Neural cell (in vitro differentiated cells): Measurements from ENCODE around the gene OR6C70. TPM values are rescaled to one million over a fixed set of nuclear protein-coding genes. Genes with fewer than 3 reads are reported as not detected.

Source experiments
- H2AFZ ChIP-seq: fragments of 200-600, 300-800 bp; sonication (generic), shearing (Covaris generic); 2 replicates; pipeline ENCODE4 v1.6.0; 2014; ENCODE audit warnings: low read depth, mild to moderate bottlenecking, antibody characterized with exemption, low read length, moderate library complexity
- H3F3A ChIP-seq: fragments of 200-600 bp; shearing (Covaris generic); 2 replicates; pipeline ENCODE4 v1.6.1; 2016; ENCODE audit warnings: mild to moderate bottlenecking, moderate library complexity, mixed read lengths, antibody characterized with exemption, low read length; ENCODE audit not compliant: insufficient read depth, poor library complexity, severe bottlenecking
- H3K27ac ChIP-seq: fragments of 200-600, 300-800 bp; sonication (generic), shearing (Covaris generic); 2 replicates; pipeline ENCODE4 v1.5.1; 2014; ENCODE audit warnings: mild to moderate bottlenecking, low read length, moderate library complexity
- H3K27me3 ChIP-seq: fragments of 300-800, 200-600 bp; sonication (generic), shearing (Covaris generic); 2 replicates; pipeline ENCODE4 v1.6.0; 2014; ENCODE audit warnings: mild to moderate bottlenecking, low read depth, low read length, moderate library complexity; ENCODE audit not compliant: insufficient read depth
- H3K36me3 ChIP-seq: fragments of 300-800, 200-600 bp; sonication (generic), shearing (Covaris generic); 2 replicates; pipeline ENCODE4 v1.5.1; 2014; ENCODE audit warnings: mild to moderate bottlenecking, antibody characterized with exemption, low read length, moderate library complexity; ENCODE audit not compliant: insufficient read depth
- H3K4me2 ChIP-seq: fragments of 300-800, 200-600 bp; sonication (generic), shearing (Covaris generic); 2 replicates; pipeline ENCODE4 v1.6.0; 2014; ENCODE audit warnings: mild to moderate bottlenecking, low read length
- H3K4me3 ChIP-seq: fragments of 300-800, 200-600 bp; sonication (generic), shearing (Covaris generic); 2 replicates; pipeline ENCODE4 v1.5.1; 2014; ENCODE audit warnings: mild to moderate bottlenecking, low read length, moderate library complexity
- H3K79me2 ChIP-seq: fragments of 200-600 bp; shearing (Covaris generic); replicated peaks from 2 replicates; pipeline ENCODE4 v1.6.0; 2014; ENCODE audit warnings: mild to moderate bottlenecking, low read length, moderate library complexity; ENCODE audit not compliant: insufficient read depth
- H3K9ac ChIP-seq: fragments of 300-800, 200-600 bp; sonication (generic), shearing (Covaris generic); 2 replicates; pipeline ENCODE4 v1.6.1; 2016; ENCODE audit warnings: mild to moderate bottlenecking, low read length, mixed read lengths
- H3K9me2 ChIP-seq: fragments of 200-600 bp; shearing (Covaris generic); 2 replicates; pipeline ENCODE4 v1.6.1; 2016; ENCODE audit warnings: mild to moderate bottlenecking, low read length, mixed read lengths; ENCODE audit not compliant: insufficient read depth
- H3K9me3 ChIP-seq: fragments of 200-600, 300-800 bp; sonication (generic), shearing (Covaris generic); 2 replicates; pipeline ENCODE4 v1.6.1; 2016; ENCODE audit warnings: mild to moderate bottlenecking, mixed run types, low read length, moderate library complexity, mixed read lengths
- H4K20me1 ChIP-seq: fragments of 200-600 bp; shearing (Covaris generic); 2 replicates; pipeline ENCODE4 v1.6.1; 2016; ENCODE audit warnings: mild to moderate bottlenecking, mixed run types; ENCODE audit not compliant: insufficient read depth
- EP300 ChIP-seq: fragments of 450-650 bp; conservative IDR thresholded peaks from 2 replicates; pipeline ENCODE4 v1.6.1; 2014; ENCODE audit warnings: antibody characterized with exemption, mild to moderate bottlenecking, moderate library complexity; ENCODE audit not compliant: poor library complexity, severe bottlenecking
- EZH2 ChIP-seq: fragments of 200-600, 300-800 bp; shearing (Covaris generic), sonication (generic); IDR thresholded peaks from 2 replicates; pipeline ENCODE4 v1.6.1; 2014; ENCODE audit warnings: antibody characterized with exemption, low read length, borderline replicate concordance, mild to moderate bottlenecking; ENCODE audit not compliant: insufficient read depth, poor library complexity, severe bottlenecking
- MXI1 ChIP-seq: fragments of 450-650 bp; conservative IDR thresholded peaks from 2 replicates; pipeline ENCODE4 v1.6.1; 2014; ENCODE audit warnings: antibody characterized with exemption, mild to moderate bottlenecking; ENCODE audit not compliant: poor library complexity, severe bottlenecking
- POLR2AphosphoS5 ChIP-seq: IDR thresholded peaks from 2 replicates; pipeline ENCODE4 v1.6.1; 2012
- RAD21 ChIP-seq: fragments of 450-650 bp; conservative IDR thresholded peaks from 2 replicates; pipeline ENCODE4 v1.6.1; 2014; ENCODE audit warnings: antibody characterized with exemption, mild to moderate bottlenecking, moderate library complexity
- SMC3 ChIP-seq: fragments of 450-650 bp; conservative IDR thresholded peaks from 2 replicates; pipeline ENCODE4 v1.6.1; 2014; ENCODE audit warnings: antibody characterized with exemption, mild to moderate bottlenecking, moderate library complexity; ENCODE audit not compliant: poor library complexity
- TAF1 ChIP-seq: IDR thresholded peaks from 2 replicates; pipeline ENCODE4 v1.6.1; 2012; ENCODE audit warnings: low read depth
- polyA minus RNA-seq: library from RNA; depleted of rRNA, polyadenylated mRNA; stranded (reverse); fragments of >200 nt; gene quantifications from 2 replicates; pipeline ENCODE4 v1.2.3, GENCODE V29; 2014
- polyA plus RNA-seq: library from polyadenylated mRNA; depleted of rRNA; stranded (reverse); fragments of >200 nt; gene quantifications from 2 replicates; pipeline ENCODE4 v1.2.3, GENCODE V29; 2014
- TF ChIP-seq, protein P1 (sequence below): IDR thresholded peaks from 2 replicates; pipeline ENCODE4 v1.6.1; 2012; ENCODE audit warnings: borderline replicate concordance
- TF ChIP-seq, protein P2 (sequence below): fragments of 450-650 bp; IDR thresholded peaks from 2 replicates; pipeline ENCODE4 v1.5.1; 2014; ENCODE audit warnings: antibody characterized with exemption, mild to moderate bottlenecking, moderate library complexity; ENCODE audit not compliant: poor library complexity, severe bottlenecking

The OR6C70 gene
- not detected in 2 replicates for polyA plus RNA-seq
- polyA minus RNA-seq: not detected in 2 replicates

DNA sequence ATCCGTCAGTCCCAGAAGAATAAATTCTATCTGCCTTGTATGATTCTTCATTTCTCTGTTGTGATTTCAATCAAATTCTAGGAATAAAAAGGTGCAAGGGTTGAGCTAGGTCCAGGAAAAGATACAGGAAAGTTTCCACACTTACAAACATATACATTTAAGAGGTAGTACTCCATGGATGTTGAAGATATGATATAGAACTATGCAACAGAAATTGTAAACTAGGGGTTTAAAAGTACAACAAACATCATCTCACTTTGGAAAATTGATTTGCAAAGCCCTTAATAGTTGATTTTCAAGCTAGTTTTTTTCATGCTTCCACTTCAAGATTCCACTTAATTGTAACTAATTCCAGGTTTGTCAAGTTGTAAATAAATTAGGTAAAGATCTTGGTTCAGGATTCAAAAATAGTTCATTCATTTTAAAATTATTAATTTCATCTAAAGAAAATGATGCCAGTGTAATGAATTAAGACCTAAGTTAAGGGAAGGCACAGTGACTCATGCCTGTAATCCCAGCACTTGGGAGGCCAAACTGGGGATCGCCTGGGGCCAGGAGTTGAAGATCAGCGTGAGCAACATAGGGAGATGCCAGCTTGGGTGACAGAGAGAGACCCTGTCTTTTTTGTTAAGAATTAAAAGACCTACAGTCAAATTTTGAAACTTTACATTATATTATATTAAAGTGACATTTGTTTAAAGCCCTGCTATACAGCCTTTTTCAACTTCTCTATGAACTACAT lies at the start of gene OR6C70:
Gene OR6C70, minus strand, starts transcription at position 51 of the 742 bp plus-strand sequence. Its CDS starts 0 bp downstream, at position 51.
- H3K79me2 ChIP-seq: no peaks in the 10 kb centered on the region
- no peaks in the 10 kb centered on the region for H3F3A ChIP-seq
- no peaks in the 10 kb centered on the region for H3K9me3 ChIP-seq
- H3K4me3 ChIP-seq: no peak within 1 kb of the TSS
- no peak within 1 kb of the TSS for H2AFZ ChIP-seq
- no peaks in the 10 kb centered on the region for H3K9me2 ChIP-seq
- H3K9ac ChIP-seq: no peak within 1 kb of the TSS
- H3K27me3 ChIP-seq: no peaks in the 10 kb centered on the region
- H3K27ac ChIP-seq: no peak within 1 kb of the TSS
- no peak within 1 kb of the TSS for H3K4me2 ChIP-seq
- no peaks in the 10 kb centered on the region for H3K36me3 ChIP-seq
- TF ChIP-seq, protein P1, sequence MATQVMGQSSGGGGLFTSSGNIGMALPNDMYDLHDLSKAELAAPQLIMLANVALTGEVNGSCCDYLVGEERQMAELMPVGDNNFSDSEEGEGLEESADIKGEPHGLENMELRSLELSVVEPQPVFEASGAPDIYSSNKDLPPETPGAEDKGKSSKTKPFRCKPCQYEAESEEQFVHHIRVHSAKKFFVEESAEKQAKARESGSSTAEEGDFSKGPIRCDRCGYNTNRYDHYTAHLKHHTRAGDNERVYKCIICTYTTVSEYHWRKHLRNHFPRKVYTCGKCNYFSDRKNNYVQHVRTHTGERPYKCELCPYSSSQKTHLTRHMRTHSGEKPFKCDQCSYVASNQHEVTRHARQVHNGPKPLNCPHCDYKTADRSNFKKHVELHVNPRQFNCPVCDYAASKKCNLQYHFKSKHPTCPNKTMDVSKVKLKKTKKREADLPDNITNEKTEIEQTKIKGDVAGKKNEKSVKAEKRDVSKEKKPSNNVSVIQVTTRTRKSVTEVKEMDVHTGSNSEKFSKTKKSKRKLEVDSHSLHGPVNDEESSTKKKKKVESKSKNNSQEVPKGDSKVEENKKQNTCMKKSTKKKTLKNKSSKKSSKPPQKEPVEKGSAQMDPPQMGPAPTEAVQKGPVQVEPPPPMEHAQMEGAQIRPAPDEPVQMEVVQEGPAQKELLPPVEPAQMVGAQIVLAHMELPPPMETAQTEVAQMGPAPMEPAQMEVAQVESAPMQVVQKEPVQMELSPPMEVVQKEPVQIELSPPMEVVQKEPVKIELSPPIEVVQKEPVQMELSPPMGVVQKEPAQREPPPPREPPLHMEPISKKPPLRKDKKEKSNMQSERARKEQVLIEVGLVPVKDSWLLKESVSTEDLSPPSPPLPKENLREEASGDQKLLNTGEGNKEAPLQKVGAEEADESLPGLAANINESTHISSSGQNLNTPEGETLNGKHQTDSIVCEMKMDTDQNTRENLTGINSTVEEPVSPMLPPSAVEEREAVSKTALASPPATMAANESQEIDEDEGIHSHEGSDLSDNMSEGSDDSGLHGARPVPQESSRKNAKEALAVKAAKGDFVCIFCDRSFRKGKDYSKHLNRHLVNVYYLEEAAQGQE: no peak
- TF ChIP-seq, protein P2, sequence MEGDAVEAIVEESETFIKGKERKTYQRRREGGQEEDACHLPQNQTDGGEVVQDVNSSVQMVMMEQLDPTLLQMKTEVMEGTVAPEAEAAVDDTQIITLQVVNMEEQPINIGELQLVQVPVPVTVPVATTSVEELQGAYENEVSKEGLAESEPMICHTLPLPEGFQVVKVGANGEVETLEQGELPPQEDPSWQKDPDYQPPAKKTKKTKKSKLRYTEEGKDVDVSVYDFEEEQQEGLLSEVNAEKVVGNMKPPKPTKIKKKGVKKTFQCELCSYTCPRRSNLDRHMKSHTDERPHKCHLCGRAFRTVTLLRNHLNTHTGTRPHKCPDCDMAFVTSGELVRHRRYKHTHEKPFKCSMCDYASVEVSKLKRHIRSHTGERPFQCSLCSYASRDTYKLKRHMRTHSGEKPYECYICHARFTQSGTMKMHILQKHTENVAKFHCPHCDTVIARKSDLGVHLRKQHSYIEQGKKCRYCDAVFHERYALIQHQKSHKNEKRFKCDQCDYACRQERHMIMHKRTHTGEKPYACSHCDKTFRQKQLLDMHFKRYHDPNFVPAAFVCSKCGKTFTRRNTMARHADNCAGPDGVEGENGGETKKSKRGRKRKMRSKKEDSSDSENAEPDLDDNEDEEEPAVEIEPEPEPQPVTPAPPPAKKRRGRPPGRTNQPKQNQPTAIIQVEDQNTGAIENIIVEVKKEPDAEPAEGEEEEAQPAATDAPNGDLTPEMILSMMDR: no peak
- no peak for TF ChIP-seq SMC3
- TF ChIP-seq POLR2AphosphoS5: no peak
- no peak for TF ChIP-seq EP300
- TF ChIP-seq RAD21: no peak
- no peak for TF ChIP-seq EZH2
- no peak for TF ChIP-seq TAF1
- TF ChIP-seq MXI1: no peak
- H4K20me1 ChIP-seq: no peaks in the 10 kb centered on the region

DNA sequence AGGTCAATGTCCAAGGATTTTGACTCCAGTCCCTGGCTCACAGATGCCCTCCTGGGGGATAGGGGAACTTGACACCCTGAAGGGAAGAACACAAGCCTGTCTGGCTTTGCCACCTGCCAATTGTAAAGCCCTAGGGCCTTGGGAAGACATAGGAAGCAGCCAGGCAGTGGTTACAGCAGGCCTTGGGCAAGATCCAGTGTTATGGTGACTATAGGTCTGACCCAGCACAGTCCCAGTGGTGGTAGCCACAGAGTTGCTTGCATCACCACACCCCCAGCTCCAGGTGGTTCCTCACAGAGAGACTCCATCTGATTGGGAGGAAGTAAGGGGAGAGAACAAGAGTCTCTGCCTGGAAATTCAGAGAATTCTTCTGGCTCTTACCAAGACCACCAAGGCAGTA lies 46.5 kb upstream of the OR6C70 start:
- Histone ChIP-seq H3K79me2 (no peaks in the 10 kb centered on the region), H2AFZ (no peak overlapping the region), H3K9me3 (no peaks in the 10 kb centered on the region), H3K27ac (no peak overlapping the region), H3K4me2 (no peak overlapping the region), H3K9me2 (no peaks in the 10 kb centered on the region), H3K9ac (no peak overlapping the region), H4K20me1 (no peaks in the 10 kb centered on the region), H3F3A (no peaks in the 10 kb centered on the region), H3K36me3 (no peaks in the 10 kb centered on the region), H3K27me3 (no peaks in the 10 kb centered on the region), H3K4me3 (no peak overlapping the region)
- TF ChIP-seq, protein P1: no peak
- TF ChIP-seq, protein P2: no peak
- TF ChIP-seq RAD21 (no peak), SMC3 (no peak), POLR2AphosphoS5 (no peak), TAF1 (no peak), MXI1 (no peak), EZH2 (no peak)
